Measurements from ENCODE around the gene FCRLB. TPM values are rescaled to one million over a fixed set of nuclear protein-coding genes. Genes with fewer than 3 reads are reported as not detected.

FCRLB gene
- total and polyA plus RNA-seq, 2 donors (not counting 3 experiments of a cell fraction or from before 2014, with no cell fraction given) = 0.62 TPM

- ChIA-PET POLR2A (no interaction called here), CTCF (interaction anchor here (0.5 to 2.0 kb wide), 4 partner anchors 17 to 271 kb away, joined by 3 to 14 read pairs (median 4); partner anchors contain the start of gene DUSP12)
- Histone ChIP-seq H4K20me1 (replicated peaks; ENCODE audit: control insufficient read depth, extremely low read depth, insufficient read depth, low read length) (no peaks in the 10 kb centered on the region), H3K9me1 (replicated peaks; ENCODE audit: control insufficient read depth, extremely low read depth, insufficient read depth, low read length) (no peaks in the 10 kb centered on the region), H2AFZ (ENCODE audit: low read depth, low read length) (peak within 1 kb of the TSS; percentile 58), H3K4me3 (replicated peaks in 1 of 3; ENCODE audit: insufficient read depth in 1 of 3, low read depth in 1 of 3, low read length in 3 of 3) (peak within 1 kb of the TSS; percentile 64 to 92 (median 84)), H3K4me1 (ENCODE audit: control insufficient read depth, extremely low read depth, insufficient read depth, low read length) (peaks cover 30% of the 10 kb centered on the region), H3K9me3 (replicated peaks; ENCODE audit: control insufficient read depth, insufficient read depth, low read length) (no peaks in the 10 kb centered on the region), H3K27me3 (ENCODE audit: control insufficient read depth in 2 of 2, insufficient read depth in 2 of 2, low read length in 2 of 2) (no peaks in the 10 kb centered on the region), H3K36me3 (ENCODE audit: control insufficient read depth in 2 of 2, extremely low read depth in 1 of 2, insufficient read depth in 2 of 2, low read length in 2 of 2) (no peaks in the 10 kb centered on the region), H3K79me2 (ENCODE audit: control insufficient read depth, insufficient read depth, low read length) (peaks cover 51% of the 10 kb centered on the region), H3K4me2 (ENCODE audit: insufficient read depth, low read length) (peak within 1 kb of the TSS; percentile 100), H3K9ac (replicated peaks; ENCODE audit: extremely low read depth, insufficient read depth, low read length) (peak within 1 kb of the TSS; percentile 97), H3K27ac (ENCODE audit: insufficient read depth, low read depth, low read length) (peak within 1 kb of the TSS; percentile 88)
- TF ChIP-seq CTCF (IDR thresholded peaks at IDR 0.05; ENCODE audit: extremely low read depth in 1 of 2, insufficient read depth in 1 of 2, low read depth in 1 of 2, low read length in 2 of 2) (no peak), POLR2A (IDR thresholded peaks at IDR 0.05; ENCODE audit: low read depth, low read length) (peak; percentile 70), GATA2 (IDR thresholded peaks at IDR 0.05; ENCODE audit: insufficient read depth, insufficient read length, low read depth, low read length) (peak; percentile 86), EZH2 (IDR thresholded peaks at IDR 0.05; ENCODE audit: borderline replicate concordance, low read depth, low read length, severe bottlenecking) (no peak), JUN (IDR thresholded peaks at IDR 0.05; ENCODE audit: borderline replicate concordance, insufficient read depth, insufficient read length, low read depth) (no peak), MAX (IDR thresholded peaks at IDR 0.05; ENCODE audit: insufficient read depth, insufficient read length) (no peak), POLR2AphosphoS5 (IDR thresholded peaks at IDR 0.05; ENCODE audit: insufficient read depth, low read depth, low read length) (peak; percentile 84), FOS (IDR thresholded peaks at IDR 0.05; ENCODE audit: borderline replicate concordance, insufficient read depth, low read length) (peak; percentile 37), MYC (IDR thresholded peaks at IDR 0.05; ENCODE audit: low read depth, low read length) (no peak)
- peak; percentile 97 for DNase-seq (ENCODE audit: low read depth, low spot score)
- intact Hi-C loops (cut with micrococcal nuclease) = loop anchor here (2.0 to 10.0 kb wide), 2 partner anchors 18 to 268 kb away; partner anchors contain the start of gene DUSP12
- BruUV-seq (replicated peaks) = TSS peak; percentile 52
- dilution Hi-C loops (cut with MboI; ENCODE audit: extremely low pct_ligation_motif_present, low sequenced_read_pairs) = no loop called here
- peak; percentile 80 for FAIRE-seq
Measured at GRCh38 chr1:161766102-161766981, 45.0 kb downstream of the FCRLB start, which contains the start of gene ATF6. Gene ATF6, plus strand, starts transcription at chr1:161766320. Its CDS starts 41 bp downstream, at chr1:161766361.

Measured in endothelial cell of umbilical vein (primary cell).